Measurements from ENCODE around the gene STXBP5.
"Not testable (repeated sequence)": the region's sequence is repeated elsewhere in the genome, so short reads cannot be mapped to it uniquely, and the experiment has no call there.

Gene STXBP5

DNA sequence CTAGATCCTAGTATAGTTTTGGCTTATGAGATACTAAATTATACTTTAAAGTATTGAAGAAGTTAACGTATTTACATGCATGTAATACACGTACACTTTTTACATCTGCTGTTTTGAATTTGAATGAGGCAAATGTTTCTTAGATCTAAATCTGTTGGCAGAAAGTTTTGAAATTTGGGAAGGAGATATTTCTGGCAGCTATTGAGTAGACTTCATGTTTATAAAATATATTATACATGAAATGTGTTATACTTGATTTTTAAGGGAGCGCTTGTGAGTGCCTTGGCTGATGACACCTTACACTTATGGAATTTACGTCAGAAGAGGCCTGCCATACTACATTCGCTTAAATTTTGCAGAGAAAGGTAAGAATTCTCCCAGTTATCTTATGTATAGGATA lies 34.7 kb downstream of the STXBP5 start:
- no peak overlapping the region for H3K4me3 Mint-ChIP-seq
- peaks cover 19% of the 10 kb centered on the region for H3K36me3 Mint-ChIP-seq
- no peaks in the 10 kb centered on the region for H3K9me3 Mint-ChIP-seq

DNA sequence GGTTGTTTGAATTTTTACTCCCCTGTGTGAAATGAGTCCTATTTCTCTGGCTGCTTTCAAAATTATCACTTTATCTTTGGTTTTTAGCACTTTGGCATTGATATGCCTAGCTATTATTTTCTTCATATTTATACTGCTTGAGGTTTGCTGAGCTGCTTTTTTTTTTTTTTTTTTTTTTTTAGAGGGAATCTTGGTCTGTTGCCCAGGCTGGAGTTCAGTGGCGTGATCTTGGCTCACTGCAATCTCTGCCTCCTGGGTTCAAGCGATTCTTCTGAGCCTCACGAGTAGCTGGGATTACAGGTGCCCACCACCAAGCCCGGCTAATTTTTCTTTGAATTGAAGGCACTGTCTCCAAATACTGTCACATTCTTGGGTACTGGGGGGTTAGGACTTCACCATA lies 40.6 kb downstream of the STXBP5 start:
- Mint-ChIP-seq H3K4me1 (no peaks in the 10 kb centered on the region), H3K27me3 (no peaks in the 10 kb centered on the region), H3K27ac (no peak overlapping the region), H3K9me3 (no peaks in the 10 kb centered on the region), H3K4me3 (no peak overlapping the region), H3K36me3 (peaks cover 16% of the 10 kb centered on the region)

More for the DNA sequence above, 34.7 kb downstream of the STXBP5 start:
- Mint-ChIP-seq H3K27me3 (no peaks in the 10 kb centered on the region), H3K27ac (no peak overlapping the region), H3K4me1 (no peaks in the 10 kb centered on the region)

DNA sequence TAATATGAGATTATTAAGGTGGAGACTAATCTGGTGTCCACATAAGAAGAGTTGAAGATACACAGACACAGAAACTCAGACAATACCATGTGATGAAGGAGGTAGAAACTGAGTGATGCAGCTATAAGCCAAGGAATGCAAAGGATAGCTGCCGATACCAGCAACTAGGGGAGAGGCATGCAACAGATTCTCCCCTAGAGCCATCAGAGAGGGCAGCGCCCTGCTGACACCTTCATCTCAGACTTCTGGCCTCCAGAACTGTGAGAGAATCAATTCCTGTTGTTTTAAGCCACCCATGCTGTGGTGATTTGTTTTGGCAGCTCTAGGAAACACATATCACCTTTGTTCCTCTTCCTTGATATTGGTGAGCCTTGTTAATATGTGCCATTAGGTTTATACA lies 41.5 kb downstream of the STXBP5 start:
- Mint-ChIP-seq H3K4me1 (no peaks in the 10 kb centered on the region), H3K9me3 (no peaks in the 10 kb centered on the region), H3K27me3 (no peaks in the 10 kb centered on the region), H3K36me3 (peaks cover 21% of the 10 kb centered on the region), H3K4me3 (no peak overlapping the region), H3K27ac (no peak overlapping the region)

DNA sequence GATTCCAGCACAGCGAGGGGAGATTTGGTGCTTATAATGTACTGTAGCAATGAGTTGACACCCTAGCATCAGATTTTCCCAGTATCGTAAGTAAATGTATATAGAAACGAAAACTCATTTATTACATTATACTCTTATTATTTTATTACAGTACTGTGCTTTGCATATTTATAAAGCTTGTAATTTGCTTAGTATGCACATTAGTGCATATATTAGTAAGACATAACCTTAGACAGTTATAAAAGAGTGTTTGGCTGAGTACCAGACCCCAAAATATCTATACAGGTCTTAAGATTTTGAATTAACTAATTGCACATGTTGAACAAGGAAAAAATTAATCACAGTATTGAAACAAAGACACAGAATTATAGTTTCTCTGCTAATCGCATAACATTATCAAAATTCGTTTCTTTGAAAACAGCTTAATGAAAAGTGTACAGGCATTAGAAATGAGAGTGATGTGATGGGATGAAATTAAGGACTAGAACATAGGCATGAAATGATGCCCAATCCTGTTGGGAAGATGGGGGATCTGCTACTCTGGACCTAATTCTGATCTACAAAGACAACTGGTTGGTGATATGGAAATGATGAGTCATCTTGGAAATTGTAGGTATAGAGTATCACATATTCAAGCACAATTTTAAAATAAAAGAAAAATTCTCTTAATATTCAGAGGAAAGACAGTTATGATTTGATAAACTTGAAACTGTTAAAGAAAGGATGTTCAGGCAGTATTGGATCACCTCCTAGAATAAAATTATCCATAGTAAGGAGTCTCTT lies 42.8 kb downstream of the STXBP5 start:
- Mint-ChIP-seq H3K4me1 (no peaks in the 10 kb centered on the region), H3K9me3 (peaks cover under 1% of the 10 kb centered on the region), H3K27me3 (no peaks in the 10 kb centered on the region), H3K36me3 (peaks cover 29% of the 10 kb centered on the region), H3K4me3 (no peak overlapping the region), H3K27ac (no peak overlapping the region)

DNA sequence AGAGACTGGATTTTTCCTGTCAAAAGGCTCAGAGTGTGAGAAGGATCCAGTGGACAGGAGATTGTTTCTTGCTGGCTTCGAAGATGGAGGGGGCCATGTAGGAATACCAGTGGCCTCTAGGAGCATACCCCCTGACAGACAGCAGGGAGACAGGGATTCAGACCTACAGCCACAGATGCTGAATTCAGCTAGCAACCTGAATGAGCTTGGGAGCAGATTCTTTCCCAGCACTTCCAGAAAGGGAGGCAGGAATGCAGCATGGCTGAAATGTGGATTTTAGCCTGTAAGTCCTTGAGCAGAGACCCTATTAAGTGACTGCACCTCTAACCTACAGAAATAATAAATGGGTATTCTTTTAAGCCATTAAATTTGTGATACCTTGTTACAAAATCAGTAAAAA lies 44.6 kb downstream of the STXBP5 start:
- Mint-ChIP-seq H3K27ac (no peak overlapping the region), H3K27me3 (no peaks in the 10 kb centered on the region), H3K4me3 (no peak overlapping the region), H3K36me3 (peaks cover 38% of the 10 kb centered on the region), H3K9me3 (peaks cover 4% of the 10 kb centered on the region), H3K4me1 (peaks cover 14% of the 10 kb centered on the region)

DNA sequence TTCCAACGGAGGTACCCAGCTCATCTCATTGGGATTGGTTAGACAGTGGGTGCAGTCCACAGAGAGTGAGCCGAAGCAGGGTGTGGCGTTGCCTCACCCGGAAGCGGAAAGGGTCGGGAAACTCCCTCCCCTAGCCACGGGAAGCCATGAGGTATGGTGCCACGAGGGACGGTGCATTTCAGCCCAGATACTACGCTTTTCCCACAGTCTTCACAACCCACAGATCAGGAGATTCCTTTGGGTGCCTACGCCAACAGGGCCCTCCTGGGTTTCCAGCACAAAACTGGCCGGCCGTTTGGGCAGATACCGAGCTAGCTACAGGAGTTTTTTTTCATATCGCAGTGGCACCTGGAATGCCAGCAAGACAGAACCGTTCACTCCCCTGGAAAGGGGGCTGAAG lies 46.9 kb downstream of the STXBP5 start:
- peaks cover 4% of the 10 kb centered on the region for H3K9me3 Mint-ChIP-seq
- no peaks in the 10 kb centered on the region for H3K27me3 Mint-ChIP-seq
- H3K4me3 Mint-ChIP-seq: no peak overlapping the region
- no peak overlapping the region for H3K27ac Mint-ChIP-seq
- peaks cover 38% of the 10 kb centered on the region for H3K36me3 Mint-ChIP-seq
- H3K4me1 Mint-ChIP-seq: peaks cover 19% of the 10 kb centered on the region

DNA sequence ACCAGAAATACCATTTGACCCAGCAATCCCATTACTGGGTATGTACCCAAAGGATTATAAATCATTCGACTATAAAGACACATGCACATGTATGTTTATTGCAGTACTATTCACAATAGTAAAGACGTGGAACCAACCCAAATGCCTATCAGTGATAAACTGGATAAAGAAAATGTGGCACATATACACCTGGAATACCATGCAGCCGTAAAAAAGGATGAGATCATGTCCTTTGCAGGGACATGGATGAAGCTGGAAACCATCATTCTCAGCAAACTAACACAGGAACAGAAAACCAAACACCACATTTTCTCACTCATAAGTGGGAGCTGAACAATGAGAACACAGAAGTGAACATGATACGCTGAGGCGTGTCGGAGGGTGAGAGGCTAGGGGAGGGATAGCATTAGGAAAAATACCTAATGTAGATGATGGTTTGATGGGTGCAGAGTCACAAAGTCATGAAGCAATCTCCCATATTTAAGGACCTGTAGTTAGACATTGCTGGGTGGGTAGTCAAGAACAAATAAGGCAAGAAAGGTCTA lies 50.8 kb downstream of the STXBP5 start:
- H3K9me3 Mint-ChIP-seq, H3K27ac Mint-ChIP-seq, H3K27me3 Mint-ChIP-seq, H3K4me3 Mint-ChIP-seq: not testable (repeated sequence)
- peaks cover 24% of the 10 kb centered on the region for H3K36me3 Mint-ChIP-seq
- peaks cover 19% of the 10 kb centered on the region for H3K4me1 Mint-ChIP-seq

DNA sequence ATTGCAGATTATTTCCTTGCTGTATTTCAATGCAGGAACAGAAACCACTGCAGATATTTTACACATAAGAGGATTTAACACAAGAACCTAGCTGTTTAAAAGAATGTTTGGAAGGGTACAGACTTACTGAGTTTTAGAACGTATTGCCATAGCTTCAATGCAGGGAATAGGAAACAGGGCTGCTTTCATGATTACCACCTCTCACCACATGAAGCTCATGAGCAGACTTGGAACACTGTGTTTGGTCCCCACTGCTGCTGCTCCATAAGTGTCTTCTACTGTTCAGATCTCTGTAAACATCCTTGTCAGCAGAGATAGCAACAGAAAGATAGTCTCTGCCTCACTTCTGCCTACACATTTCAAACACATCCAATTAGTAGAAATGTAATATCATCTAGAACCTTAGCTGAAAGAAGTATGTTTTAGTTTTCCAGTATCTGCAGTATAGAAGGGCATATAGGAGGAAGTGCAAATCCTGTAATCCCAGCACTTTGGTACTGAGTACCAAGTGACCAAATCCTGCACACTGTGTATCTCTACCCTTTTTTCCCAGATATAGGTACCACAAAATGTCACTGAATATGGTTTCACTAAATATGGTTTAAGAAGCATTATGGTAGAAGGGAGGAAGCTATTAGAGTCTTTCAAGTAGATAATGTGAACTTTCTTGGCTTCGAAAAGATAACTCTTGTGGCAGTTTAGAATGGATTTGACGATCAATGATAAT lies 51.9 kb downstream of the STXBP5 start:
- Mint-ChIP-seq H3K9me3 (peaks cover 4% of the 10 kb centered on the region), H3K4me1 (peaks cover 19% of the 10 kb centered on the region), H3K27me3 (no peaks in the 10 kb centered on the region), H3K4me3 (no peak overlapping the region), H3K36me3 (peaks cover 16% of the 10 kb centered on the region), H3K27ac (peak overlapping the region; percentile 3)

DNA sequence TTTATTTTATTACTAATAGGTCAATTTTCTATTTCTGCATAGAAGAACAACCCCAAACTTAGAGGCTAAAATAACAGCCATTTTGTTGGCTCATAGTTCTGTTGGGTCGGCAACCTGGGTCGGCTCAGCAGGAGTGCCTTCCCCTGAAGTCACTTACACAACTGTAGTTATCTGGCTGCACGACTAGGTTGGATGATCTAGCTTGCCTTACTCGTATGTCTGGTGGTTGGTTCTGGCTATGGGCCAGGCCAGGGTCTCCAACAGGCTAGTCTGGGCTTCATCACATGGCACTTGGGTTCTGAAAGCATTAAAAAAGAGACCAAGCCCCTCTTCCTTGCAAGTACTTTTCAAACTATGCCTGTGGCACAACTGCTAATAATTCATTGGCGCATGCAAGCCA lies 53.5 kb downstream of the STXBP5 start:
- H3K4me3 Mint-ChIP-seq: no peak overlapping the region
- no peaks in the 10 kb centered on the region for H3K27me3 Mint-ChIP-seq
- H3K27ac Mint-ChIP-seq: no peak overlapping the region
- peaks cover 13% of the 10 kb centered on the region for H3K4me1 Mint-ChIP-seq
- no peaks in the 10 kb centered on the region for H3K9me3 Mint-ChIP-seq
- H3K36me3 Mint-ChIP-seq: peaks cover 6% of the 10 kb centered on the region

DNA sequence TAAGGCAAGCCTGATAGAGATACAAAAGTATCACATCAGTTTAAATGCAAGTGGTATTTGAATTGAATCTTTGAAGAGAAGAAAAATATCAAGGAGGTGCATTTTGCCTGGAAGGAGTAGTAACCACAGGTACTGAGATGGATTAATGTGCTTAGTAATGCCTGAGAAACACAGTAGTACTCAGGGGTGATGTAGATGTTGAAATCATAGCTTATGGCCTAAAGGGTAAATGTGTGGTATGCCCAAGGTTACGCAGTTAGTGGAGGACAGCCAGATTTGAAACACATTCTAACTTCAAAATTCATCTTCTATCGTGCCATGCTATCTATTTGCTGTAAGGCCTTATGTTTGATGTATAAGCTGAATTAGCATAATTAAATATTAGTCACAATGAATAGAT lies 55.9 kb downstream of the STXBP5 start:
- Mint-ChIP-seq H3K9me3 (no peaks in the 10 kb centered on the region), H3K27me3 (no peaks in the 10 kb centered on the region), H3K36me3 (peaks cover 2% of the 10 kb centered on the region)

DNA sequence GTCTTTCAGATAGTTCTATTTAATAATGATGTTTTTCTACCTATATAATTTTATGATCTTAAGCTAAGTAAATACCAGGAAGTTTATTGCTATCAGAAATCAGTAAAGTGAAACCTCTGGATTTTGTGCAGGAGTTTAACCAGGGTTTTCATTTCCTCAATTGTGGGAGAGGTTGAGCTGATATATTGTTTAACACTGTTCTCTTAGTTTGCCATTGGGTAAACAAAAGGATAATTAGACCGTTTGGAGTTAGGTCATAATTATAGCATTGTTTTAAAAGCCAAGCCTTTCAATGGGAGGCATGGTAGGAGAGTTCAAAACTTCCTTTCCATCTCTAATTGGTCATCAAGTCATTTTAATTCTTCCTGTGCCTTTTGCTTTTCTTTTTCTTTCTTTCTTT lies 58.7 kb downstream of the STXBP5 start:
- H3K4me3 Mint-ChIP-seq: no peak overlapping the region

More for the DNA sequence above, 55.9 kb downstream of the STXBP5 start:
- Mint-ChIP-seq H3K27ac (no peak overlapping the region), H3K4me1 (peaks cover 3% of the 10 kb centered on the region), H3K4me3 (no peak overlapping the region)

DNA sequence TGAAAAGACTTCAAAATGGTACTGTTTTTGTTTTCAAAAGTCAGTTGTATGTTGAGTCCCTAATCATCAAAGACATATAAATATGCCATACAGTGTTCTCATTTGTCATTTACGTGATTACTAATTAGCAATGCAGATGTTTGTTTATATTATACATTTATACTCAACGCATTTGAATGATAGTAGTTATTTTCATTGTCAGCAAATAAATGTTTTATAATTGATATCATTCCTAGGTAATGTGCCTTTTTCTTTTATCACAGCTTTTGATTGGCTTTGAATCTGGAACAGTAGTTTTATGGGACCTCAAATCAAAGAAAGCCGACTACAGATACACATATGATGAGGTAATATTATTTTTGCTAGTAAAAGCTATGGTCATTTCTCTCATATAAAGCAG lies 62.6 kb downstream of the STXBP5 start:
- no peak overlapping the region for H3K4me3 Mint-ChIP-seq
- H3K27me3 Mint-ChIP-seq: no peaks in the 10 kb centered on the region
- H3K4me1 Mint-ChIP-seq: peaks cover 8% of the 10 kb centered on the region
- no peaks in the 10 kb centered on the region for H3K9me3 Mint-ChIP-seq
- H3K36me3 Mint-ChIP-seq: peaks cover 35% of the 10 kb centered on the region
- H3K27ac Mint-ChIP-seq: no peak overlapping the region

More for the DNA sequence above, 58.7 kb downstream of the STXBP5 start:
- H3K27ac Mint-ChIP-seq: no peak overlapping the region
- no peaks in the 10 kb centered on the region for H3K9me3 Mint-ChIP-seq
- H3K4me1 Mint-ChIP-seq: peaks cover 5% of the 10 kb centered on the region
- H3K36me3 Mint-ChIP-seq: peaks cover 21% of the 10 kb centered on the region
- H3K27me3 Mint-ChIP-seq: no peaks in the 10 kb centered on the region

DNA sequence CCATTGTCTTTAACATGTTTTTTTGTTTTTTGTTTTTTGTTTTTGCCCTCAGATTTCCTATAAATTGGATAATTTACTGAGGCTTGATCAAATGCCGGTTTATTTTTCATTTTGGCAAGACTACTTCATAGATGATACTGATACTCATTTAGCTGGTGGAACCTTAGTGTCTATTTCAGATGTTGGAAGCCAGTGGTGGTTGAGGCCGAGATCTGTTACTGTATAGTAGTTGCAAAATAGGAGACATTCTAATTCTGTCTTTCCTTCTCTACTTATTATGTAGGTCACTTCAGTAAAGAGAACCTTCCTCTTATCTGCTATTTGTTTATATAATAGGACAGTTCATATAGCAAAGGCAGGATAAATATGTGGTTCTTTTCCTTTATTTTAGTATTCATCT lies 63.4 kb downstream of the STXBP5 start:
- H3K9me3 Mint-ChIP-seq: no peaks in the 10 kb centered on the region
- peak overlapping the region; percentile 72 for H3K27ac Mint-ChIP-seq
- no peak overlapping the region for H3K4me3 Mint-ChIP-seq
- peaks cover 8% of the 10 kb centered on the region for H3K4me1 Mint-ChIP-seq
- H3K36me3 Mint-ChIP-seq: peaks cover 39% of the 10 kb centered on the region
- no peaks in the 10 kb centered on the region for H3K27me3 Mint-ChIP-seq

DNA sequence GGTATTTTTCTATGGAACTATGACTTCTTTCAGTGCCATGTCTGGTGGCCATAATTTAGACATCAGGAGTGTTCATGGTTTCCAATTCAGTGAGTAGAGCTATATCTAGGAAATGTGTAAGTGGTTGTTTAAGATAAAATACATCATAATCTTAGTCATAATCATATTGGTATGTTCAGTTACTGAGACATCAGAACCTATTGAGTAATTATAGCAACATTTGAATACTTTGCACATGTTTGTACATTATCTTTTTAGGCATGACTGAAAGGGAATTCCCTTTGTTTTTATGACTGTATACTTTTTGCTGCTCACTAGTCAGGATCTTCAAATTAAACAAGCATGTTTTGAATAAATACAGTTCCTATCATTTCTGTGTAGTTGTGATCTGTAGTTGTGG lies 64.0 kb downstream of the STXBP5 start:
- Mint-ChIP-seq H3K4me1 (peaks cover 8% of the 10 kb centered on the region), H3K27ac (peak overlapping the region; percentile 72), H3K9me3 (no peaks in the 10 kb centered on the region), H3K36me3 (peaks cover 44% of the 10 kb centered on the region), H3K27me3 (no peaks in the 10 kb centered on the region), H3K4me3 (no peak overlapping the region)

DNA sequence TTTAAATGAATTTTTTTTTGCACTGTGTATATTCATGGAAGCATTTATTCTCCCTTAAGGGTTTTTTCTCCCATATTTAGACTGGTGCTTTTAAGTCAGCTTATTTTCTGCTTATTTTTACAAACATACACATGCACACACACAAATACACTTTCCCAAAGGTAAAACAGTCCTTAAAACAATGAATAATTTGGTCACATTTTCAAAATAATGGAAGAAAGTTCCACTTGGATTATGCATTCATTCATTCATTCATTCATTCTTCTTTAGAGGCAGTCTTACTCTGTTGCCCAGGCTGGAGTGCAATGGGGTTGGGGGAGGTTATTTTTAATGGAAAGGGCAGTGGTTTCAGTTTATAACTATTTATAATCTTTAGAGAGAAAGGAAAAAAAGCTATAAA lies 69.8 kb downstream of the STXBP5 start:
- Mint-ChIP-seq H3K27me3 (no peaks in the 10 kb centered on the region), H3K4me3 (no peak overlapping the region), H3K9me3 (no peaks in the 10 kb centered on the region), H3K27ac (no peak overlapping the region), H3K36me3 (peaks cover 29% of the 10 kb centered on the region), H3K4me1 (peaks cover 4% of the 10 kb centered on the region)

DNA sequence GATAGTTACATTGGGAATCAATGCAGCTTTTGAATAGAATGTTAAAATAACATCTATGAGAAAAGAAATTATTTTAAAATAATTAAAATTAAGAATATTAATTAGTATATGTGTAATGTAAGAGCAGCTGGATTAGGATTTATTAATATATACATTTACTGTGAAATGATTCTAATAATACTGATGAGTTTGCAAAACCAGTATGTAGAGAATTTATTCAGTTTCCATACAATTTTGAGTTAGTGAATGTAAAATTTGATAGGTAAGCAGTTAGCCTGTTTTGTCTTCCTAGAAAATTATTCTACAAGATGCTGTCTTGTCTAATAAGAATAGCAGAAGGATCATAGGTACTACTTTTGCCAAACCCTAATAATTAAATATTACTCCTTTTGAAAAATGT lies 70.6 kb downstream of the STXBP5 start:
- H3K4me3 Mint-ChIP-seq: no peak overlapping the region
- H3K9me3 Mint-ChIP-seq: no peaks in the 10 kb centered on the region
- H3K27me3 Mint-ChIP-seq: no peaks in the 10 kb centered on the region
- peaks cover 12% of the 10 kb centered on the region for H3K4me1 Mint-ChIP-seq
- no peak overlapping the region for H3K27ac Mint-ChIP-seq
- peaks cover 26% of the 10 kb centered on the region for H3K36me3 Mint-ChIP-seq

All from activated naive CD4-positive, alpha-beta T cell treated with anti-CD3 and anti-CD28 coated beads, Interleukin-2, amount 50 U/mL, for 24 hours (primary cell).